Brain microvascular endothelial cell (primary cell): Measurements from ENCODE around the gene NR4A1.

Source experiments
- DNase-seq: peaks from one replicate; pipeline ENCODE4 v3.0.0-alpha.2; 2020
- H3K27ac ChIP-seq: fragments of 250-450 bp; sonication (Bioruptor Pico); 2 replicates; pipeline ENCODE4 v1.5.1; 2020; ENCODE audit warnings: mild to moderate bottlenecking, moderate library complexity
- H3K27me3 ChIP-seq: fragments of 250-450 bp; sonication (Bioruptor Pico); replicated peaks from 2 replicates; pipeline ENCODE4 v1.5.1; 2020; ENCODE audit warnings: mild to moderate bottlenecking
- H3K36me3 ChIP-seq: fragments of 250-450 bp; sonication (Bioruptor Pico); replicated peaks from 2 replicates; pipeline ENCODE4 v1.5.1; 2020; ENCODE audit warnings: mild to moderate bottlenecking
- H3K4me3 ChIP-seq: 2 replicates; pipeline ENCODE4 v1.5.1; 2011; ENCODE audit warnings: low read depth, mild to moderate bottlenecking, control low read depth, low read length, moderate library complexity
- CTCF ChIP-seq: IDR thresholded peaks from 2 replicates; pipeline ENCODE4 v1.5.1; 2011; ENCODE audit warnings: low read depth, mild to moderate bottlenecking, moderate library complexity, low read length, control low read depth, inconsistent platforms; ENCODE audit errors: missing control alignments
- in situ Hi-C: cut with HindIII; loops from 2 replicates; pipeline ENCODE4 v1.10.0; 2017; ENCODE audit warnings: low sequenced_read_pairs, low pct_ligation_motif_present

Gene NR4A1

GRCh38 chr12:52061470-52062166, 10.4 kb downstream of the NR4A1 start:
- no peaks in the 10 kb centered on the region for H3K36me3 ChIP-seq
- H3K27me3 ChIP-seq, result no peaks in the 10 kb centered on the region
- no peak overlapping the region for H3K4me3 ChIP-seq
- in situ Hi-C loops, result no loop called here
- DNase-seq, result no peak
- no peak overlapping the region for H3K27ac ChIP-seq
- no peak for TF ChIP-seq CTCF

GRCh38 chr12:52062167-52063081, 11.2 kb downstream of the NR4A1 start:
- in situ Hi-C loops, result no loop called here
- Histone ChIP-seq H3K27me3 (no peaks in the 10 kb centered on the region), H3K36me3 (no peaks in the 10 kb centered on the region), H3K4me3 (no peak overlapping the region), H3K27ac (no peak overlapping the region)
- DNase-seq, result no peak
- TF ChIP-seq CTCF, result no peak

GRCh38 chr12:52063082-52063924, 12.1 kb downstream of the NR4A1 start:
- Histone ChIP-seq H3K36me3 (no peaks in the 10 kb centered on the region), H3K27ac (peak overlapping the region; percentile 87), H3K4me3 (no peak overlapping the region), H3K27me3 (no peaks in the 10 kb centered on the region)
- DNase-seq, result no peak
- no peak for TF ChIP-seq CTCF
- in situ Hi-C loops, result no loop called here

GRCh38 chr12:52063981-52064649, 12.9 kb downstream of the NR4A1 start:
- H3K27ac ChIP-seq, result peak overlapping the region; percentile 87
- no peaks in the 10 kb centered on the region for H3K27me3 ChIP-seq
- no peak overlapping the region for H3K4me3 ChIP-seq
- TF ChIP-seq CTCF, result no peak
- no peaks in the 10 kb centered on the region for H3K36me3 ChIP-seq
- in situ Hi-C loops, result no loop called here
- DNase-seq, result peak; percentile 92

- in situ Hi-C loops, result no loop called here
- Histone ChIP-seq H3K36me3 (no peaks in the 10 kb centered on the region), H3K27me3 (no peaks in the 10 kb centered on the region), H3K4me3 (no peak overlapping the region), H3K27ac (no peak overlapping the region)
- no peak for TF ChIP-seq CTCF
- DNase-seq, result no peak
Measured at GRCh38 chr12:52066346-52067080, 15.3 kb downstream of the NR4A1 start.
